Heart left ventricle (tissue), 16 donors: Measurements from ENCODE around the gene ABHD12B. TPM values are rescaled to one million over a fixed set of nuclear protein-coding genes. Genes with fewer than 3 reads are reported as not detected.
"Not testable (repeated sequence)": the region's sequence is repeated elsewhere in the genome, so short reads cannot be mapped to it uniquely, and the experiment has no call there.

Experiments used
- ATAC-seq, 4 donors: fragments of 200-7000 bp; cut with Tn5 transposase; one replicate each; pipeline ENCODE4 v1.9.1; 2020 to 2022; ENCODE audit warnings: moderate library complexity in 4 of 4, mild to moderate bottlenecking in 3 of 4, moderate number of reproducible peaks in 1 of 4
- DNase-seq, 5 donors: peaks; one replicate each; pipeline ENCODE4 v3.0.0-alpha.2; 2020
- H3K27ac ChIP-seq, 12 donors: fragments of 200-600 bp; sonication (generic) in 4 of 12; one replicate each; pipeline versions ENCODE4 v1.5.0 to v1.8.0; 2016 to 2022; ENCODE audit warnings: mild to moderate bottlenecking in 2 of 12
- H3K27me3 ChIP-seq, 9 donors: fragments of 200-600 bp; sonication (generic) in 2 of 9; one replicate each; pipeline versions ENCODE4 v1.5.1 to v1.8.0; 2016 to 2022; ENCODE audit warnings: mild to moderate bottlenecking in 3 of 9
- H3K36me3 ChIP-seq, 9 donors: fragments of 200-600 bp; sonication (generic) in 2 of 9; one replicate each; pipeline versions ENCODE4 v1.5.0 to v1.8.0; 2018 to 2022; ENCODE audit warnings: mild to moderate bottlenecking in 2 of 9
- H3K4me1 ChIP-seq, 12 donors: fragments of 200-600 bp; sonication (generic) in 4 of 12; one replicate each; pipeline versions ENCODE4 v1.5.0 to v1.8.0; 2016 to 2022; ENCODE audit warnings: mild to moderate bottlenecking in 3 of 12
- H3K4me3 ChIP-seq, 12 donors: fragments of 200-600 bp; sonication (generic) in 4 of 12; one replicate each; pipeline versions ENCODE4 v1.5.0 to v1.8.0; 2017 to 2022; ENCODE audit warnings: mild to moderate bottlenecking in 9 of 12, moderate library complexity in 4 of 12
- H3K9me3 ChIP-seq, 12 donors: fragments of 200-600 bp; sonication (generic) in 4 of 12; one replicate each; pipeline versions ENCODE4 v1.5.0 to v1.8.0; 2016 to 2022; ENCODE audit warnings: mild to moderate bottlenecking in 1 of 12
- POLR2A ChIP-seq, 2 donors: fragments of 450-650 bp; IDR thresholded peaks; one replicate each; pipeline ENCODE4 v1.6.1; 2017; ENCODE audit warnings: antibody characterized with exemption in 2 of 2, mild to moderate bottlenecking in 2 of 2, moderate library complexity in 2 of 2
- WGBS, 4 donors: extraction: QIAGEN DNeasy Blood & Tissue Kit in 2 of 4; methylation state at CpG; one replicate each; pipeline versions ENCODE4 v1.1.5 to v1.1.7; 2013 to 2018; 5-methylcytosine and 5-hydroxymethylcytosine counted together
- intact Hi-C, 10 donors: fragments of 100-400 bp; cut with DNase I; formaldehyde crosslinking; loops; one replicate each; pipeline versions ENCODE4 v1.11.1 to v1.14.2; 2022
- polyA plus RNA-seq, 2 donors: library from polyadenylated mRNA; stranded (reverse); fragments of 200-250 nt; gene quantifications; one replicate each; pipeline ENCODE4 v1.2.3, GENCODE V29; 2013
- total RNA-seq, 9 donors: library from RNA; depleted of rRNA in 2 of 9; stranded (reverse); fragments of >200 nt in 2 of 9; fragmentation: NEBNext Ultra II Directional in 3 of 9; extraction: Animal tissue kit (Norgen Biotek cat#: 25700) in 3 of 9; gene quantifications; one replicate each; pipeline versions ENCODE4 v1.1.0 to v1.2.4, GENCODE V29; 2016 to 2023
- TF ChIP-seq, protein P1 (sequence below), 12 donors: fragments of 200-600 bp; sonication (generic) in 4 of 12; IDR thresholded peaks; one replicate each; pipeline versions ENCODE4 v1.5.0 to v1.8.0; 2018 to 2022; ENCODE audit warnings: antibody characterized with exemption in 12 of 12, mild to moderate bottlenecking in 5 of 12
- donor health status: ischemic (EF 13 %, LVEDD 7.1; RV severe dilation, severe dysfunction).
- donor health status: healthy with polysubstance abuse.
- donor health status: DM: no; HTN: yes; CAD: no.
- donor health status: DM: no; HTN: no; CAD: no.
- donor health status: ischemic (EF 25% LVEDD 6.9; RV normal size, moderate dysfunction).
- donor health status: ischemic (EF 25% LVEDD 5.7; RV mildly dilated, moderate dysfunction).
- donor health status: healthy.
- donor health status: DM: yes; HTN: yes; CAD: no.
- donor health status: ischemic (EF 35%, LVEDD 5.7; RV mildly dilated, moderate dysfunction).
- donor health status: nonischemic (EF 11% LVEDD 7.7; RV severe dilation, severe dysfunction).
- donor health status: DM: yes; HTN: yes; CAD: no.
- donor health status: PGD.
- donor health status: ischemic (EF 29% LVEDD 5.4; RV normal size, mild dysfunction).
- donor health status: nonischemic (EF 23%, LVEDD 6.1; RV moderate dilation, normal function).

The ABHD12B gene
- total and polyA plus RNA-seq, 11 donors, result 1.2 TPM; not detected in 10

DNA sequence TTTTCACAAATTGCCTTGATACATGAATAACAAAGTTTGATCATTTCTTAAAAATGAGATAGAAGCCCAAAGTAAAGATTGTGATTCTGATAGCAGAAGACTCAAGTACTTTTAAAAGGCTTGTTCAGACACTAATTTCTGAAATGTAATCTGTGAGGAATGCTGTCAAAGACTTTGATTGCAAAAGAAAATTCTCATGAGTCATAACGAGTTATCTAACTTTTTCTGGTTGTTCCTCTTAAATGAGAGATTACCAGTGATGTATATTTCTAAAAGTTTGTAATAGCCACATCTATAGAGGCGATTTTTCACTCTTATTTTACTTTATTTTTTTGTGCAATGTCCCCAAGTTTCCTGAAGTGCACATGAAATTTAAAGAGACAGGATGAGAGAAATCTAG, 65.5 kb downstream of the ABHD12B start:
- WGBS, 4 donors, result 63 to 74% (median 67%) methylated on average over 2 of the region's 2 CpGs
- peaks cover 0 to 37% (median 0%) of the 10 kb centered on the region in 12 donors for H3K4me1 ChIP-seq
- TF ChIP-seq POLR2A (IDR thresholded peaks at IDR 0.05), result no peak
- TF ChIP-seq, protein P1, sequence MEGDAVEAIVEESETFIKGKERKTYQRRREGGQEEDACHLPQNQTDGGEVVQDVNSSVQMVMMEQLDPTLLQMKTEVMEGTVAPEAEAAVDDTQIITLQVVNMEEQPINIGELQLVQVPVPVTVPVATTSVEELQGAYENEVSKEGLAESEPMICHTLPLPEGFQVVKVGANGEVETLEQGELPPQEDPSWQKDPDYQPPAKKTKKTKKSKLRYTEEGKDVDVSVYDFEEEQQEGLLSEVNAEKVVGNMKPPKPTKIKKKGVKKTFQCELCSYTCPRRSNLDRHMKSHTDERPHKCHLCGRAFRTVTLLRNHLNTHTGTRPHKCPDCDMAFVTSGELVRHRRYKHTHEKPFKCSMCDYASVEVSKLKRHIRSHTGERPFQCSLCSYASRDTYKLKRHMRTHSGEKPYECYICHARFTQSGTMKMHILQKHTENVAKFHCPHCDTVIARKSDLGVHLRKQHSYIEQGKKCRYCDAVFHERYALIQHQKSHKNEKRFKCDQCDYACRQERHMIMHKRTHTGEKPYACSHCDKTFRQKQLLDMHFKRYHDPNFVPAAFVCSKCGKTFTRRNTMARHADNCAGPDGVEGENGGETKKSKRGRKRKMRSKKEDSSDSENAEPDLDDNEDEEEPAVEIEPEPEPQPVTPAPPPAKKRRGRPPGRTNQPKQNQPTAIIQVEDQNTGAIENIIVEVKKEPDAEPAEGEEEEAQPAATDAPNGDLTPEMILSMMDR (IDR thresholded peaks at IDR 0.05), result no peak
- peaks cover 0 to 35% (median 8%) of the 10 kb centered on the region in 9 donors for H3K36me3 ChIP-seq
- H3K27me3 ChIP-seq, result no peaks in the 10 kb centered on the region
- no peak overlapping the region for H3K4me3 ChIP-seq
- intact Hi-C loops, result no loop called here
- no peaks in the 10 kb centered on the region for H3K9me3 ChIP-seq
- DNase-seq (no peak), ATAC-seq (no peak)
- peak overlapping the region in 1 of 12 donors; percentile 68 for H3K27ac ChIP-seq

DNA sequence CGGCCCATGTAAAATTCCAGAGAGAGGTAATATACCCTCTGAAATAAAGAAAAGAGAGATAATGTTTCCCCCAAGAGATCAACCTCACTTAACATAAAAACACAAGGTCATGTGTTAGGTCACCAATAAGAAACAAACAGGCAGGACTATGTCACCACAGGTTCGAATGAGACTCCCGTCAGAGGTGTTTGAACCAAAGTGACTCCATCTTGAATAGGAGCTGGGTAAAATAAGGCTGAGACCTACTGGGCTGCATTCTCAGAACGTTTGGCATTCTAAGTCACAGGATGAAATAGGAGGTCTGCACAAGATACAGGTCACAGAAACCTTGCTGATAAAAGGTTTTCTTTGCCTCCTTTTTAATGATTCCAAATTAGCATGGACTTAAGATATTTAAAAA, 65.9 kb downstream of the ABHD12B start:
- peaks cover 0 to 35% (median 6%) of the 10 kb centered on the region in 9 donors for H3K36me3 ChIP-seq
- no peaks in the 10 kb centered on the region for H3K27me3 ChIP-seq
- intact Hi-C loops, result no loop called here
- peak overlapping the region in 1 of 12 donors; percentile 68 for H3K27ac ChIP-seq
- no peak for DNase-seq
- TF ChIP-seq, protein P1 (IDR thresholded peaks at IDR 0.05), result no peak
- TF ChIP-seq POLR2A (IDR thresholded peaks at IDR 0.05), result no peak
- WGBS, 4 donors, result 78 to 86% (median 83%) methylated on average over 4 of the region's 4 CpGs
- peaks cover 0 to 32% (median 0%) of the 10 kb centered on the region in 12 donors for H3K4me1 ChIP-seq
- ATAC-seq, result no peak
- no peak overlapping the region for H3K4me3 ChIP-seq
- no peaks in the 10 kb centered on the region for H3K9me3 ChIP-seq

DNA sequence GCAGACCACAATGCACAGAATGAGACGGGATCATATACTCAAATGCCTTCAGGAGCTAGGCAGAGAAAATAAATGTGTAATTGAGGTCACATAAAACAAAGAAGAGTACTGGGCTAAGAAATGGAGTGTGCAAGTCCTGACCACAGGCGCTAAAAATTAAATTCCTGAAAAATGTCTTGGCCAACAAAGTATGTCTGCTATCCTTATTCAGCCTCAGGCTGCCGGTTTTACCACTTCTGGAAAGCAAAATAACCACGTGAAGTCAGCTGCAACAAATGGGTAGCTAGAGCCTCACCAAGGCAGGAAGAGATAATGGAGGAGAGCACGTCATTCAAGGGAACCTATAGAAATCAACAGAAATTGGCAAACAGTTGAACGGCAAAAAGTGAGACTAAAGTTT, 69.3 kb downstream of the ABHD12B start:
- no peak for ATAC-seq
- Histone ChIP-seq H3K27ac (no peak overlapping the region), H3K9me3 (no peaks in the 10 kb centered on the region), H3K4me1 (peaks cover 0 to 39% (median 6%) of the 10 kb centered on the region in 12 donors), H3K36me3 (peaks cover 0 to 6% (median 0%) of the 10 kb centered on the region in 9 donors), H3K27me3 (no peaks in the 10 kb centered on the region), H3K4me3 (no peak overlapping the region)
- DNase-seq, result no peak
- intact Hi-C loops, result no loop called here
- no peak for TF ChIP-seq POLR2A (IDR thresholded peaks at IDR 0.05)
- TF ChIP-seq, protein P1 (IDR thresholded peaks at IDR 0.05), result no peak
- 83 to 93% (median 90%) methylated on average over 6 of the region's 6 CpGs for WGBS, 4 donors

DNA sequence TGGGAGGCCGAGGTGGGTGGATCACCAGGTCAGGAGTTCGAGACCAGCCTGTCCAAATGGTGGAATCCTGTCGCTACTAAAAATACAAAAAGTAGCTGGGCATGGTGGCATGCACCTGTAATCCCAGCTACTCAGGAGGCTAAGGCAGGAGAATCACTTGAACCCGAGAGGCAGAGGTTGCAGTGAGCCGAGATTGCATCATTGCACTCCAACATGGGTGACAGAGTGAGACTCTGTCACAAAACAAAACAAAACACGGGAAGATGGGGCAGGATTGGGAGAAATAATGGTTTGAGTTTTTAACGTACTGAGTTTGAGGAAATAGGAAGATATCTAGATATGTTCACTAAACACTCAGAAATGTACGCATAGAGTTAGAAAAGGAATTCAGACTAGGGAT, 69.8 kb downstream of the ABHD12B start:
- H3K27ac ChIP-seq, ATAC-seq, H3K9me3 ChIP-seq, H3K36me3 ChIP-seq, DNase-seq, intact Hi-C loops, H3K4me3 ChIP-seq, H3K27me3 ChIP-seq: not testable (repeated sequence)
- peaks cover 0 to 34% (median 6%) of the 10 kb centered on the region in 12 donors for H3K4me1 ChIP-seq
- WGBS, 4 donors, result 96 to 98% (median 97%) methylated on average over 8 of the region's 8 CpGs
